Transverse colon (tissue), 3 donors: ENCODE results near the gene RNF113B.

Source experiments
- CTCF ChIP-seq, 5 experiments: fragments of 200-600 bp in 3 of 5; fragments of 450-650 bp in 2 of 5; sonication (generic) in 3 of 5; IDR thresholded peaks; 1 replicate in 2 of 5; 2 replicates in 3 of 5; pipeline ENCODE4 v1.5.1; 2016 to 2017; ENCODE audit warnings: antibody characterized with exemption in 5 of 5, inconsistent platforms in 3 of 5, mild to moderate bottlenecking in 2 of 5, moderate library complexity in 1 of 5
- POLR2A ChIP-seq: fragments of 450-650 bp; IDR thresholded peaks from one replicate; pipeline ENCODE4 v1.6.1; 2016; ENCODE audit warnings: antibody characterized with exemption, mild to moderate bottlenecking, moderate library complexity

- no peak for TF ChIP-seq CTCF (IDR thresholded peaks at IDR 0.05)
- TF ChIP-seq POLR2A, result no peak
Measured at GRCh38 chr13:98219685-98220084, 42.6 kb upstream of the RNF113B start.
